Heart right ventricle (tissue), 16 donors: ENCODE measurements around the gene TST. TPM values are rescaled to one million over a fixed set of nuclear protein-coding genes. Genes with fewer than 3 reads are reported as not detected.
A peak's percentile ranks its signal among the peaks of the same experiment; 100 is the strongest.

Experiments
- ATAC-seq, 8 donors: fragments of 200-7000 bp; cut with Tn5 transposase; one replicate each; pipeline ENCODE4 v1.9.1; 2020; ENCODE audit warnings: mild to moderate bottlenecking in 8 of 8, moderate library complexity in 8 of 8, moderate number of reproducible peaks in 1 of 8
- DNase-seq, 2 donors: peaks; one replicate each; pipeline ENCODE4 v3.0.0-alpha.2; 2020
- H3K27ac ChIP-seq, 10 donors: fragments of 200-600 bp; sonication (generic) in 2 of 10; one replicate each; pipeline versions ENCODE4 v1.5.0 to v1.8.0; 2020 to 2022; ENCODE audit warnings: mild to moderate bottlenecking in 3 of 10
- H3K27me3 ChIP-seq, 7 donors: fragments of 200-600 bp; one replicate each; pipeline ENCODE4 v1.8.0; 2021 to 2022; ENCODE audit warnings: mild to moderate bottlenecking in 2 of 7
- H3K36me3 ChIP-seq, 9 donors: fragments of 200-600 bp; sonication (generic) in 1 of 9; one replicate each; pipeline versions ENCODE4 v1.5.0 to v1.8.0; 2020 to 2022; ENCODE audit warnings: mild to moderate bottlenecking in 2 of 9
- H3K4me1 ChIP-seq, 9 donors: fragments of 200-600 bp; sonication (generic) in 1 of 9; one replicate each; pipeline versions ENCODE4 v1.5.0 to v1.8.0; 2020 to 2022; ENCODE audit warnings: mild to moderate bottlenecking in 4 of 9
- H3K4me3 ChIP-seq, 10 donors: fragments of 200-600 bp; sonication (generic) in 2 of 10; one replicate each; pipeline versions ENCODE4 v1.5.0 to v1.8.0; 2020 to 2022; ENCODE audit warnings: mild to moderate bottlenecking in 7 of 10, moderate library complexity in 2 of 10
- H3K9me3 ChIP-seq, 11 donors: fragments of 200-600 bp in 10 of 11; sonication (generic) in 2 of 11; one replicate each; pipeline versions ENCODE4 v1.5.0 to v1.8.0; 2013 to 2022; ENCODE audit warnings: mild to moderate bottlenecking in 2 of 11, control low read depth in 1 of 11, moderate library complexity in 1 of 11
- CTCF ChIP-seq, 9 donors: fragments of 200-600 bp; sonication (generic) in 2 of 9; IDR thresholded peaks; one replicate each; pipeline versions ENCODE4 v1.5.0 to v1.8.0; 2021 to 2022; ENCODE audit warnings: antibody characterized with exemption in 9 of 9, mild to moderate bottlenecking in 5 of 9, moderate library complexity in 1 of 9
- WGBS, 2 donors: extraction: QIAGEN DNeasy Blood & Tissue Kit; methylation state at CpG; one replicate each; pipeline ENCODE4 v1.1.7; 2013; ENCODE audit warnings: inconsistent platforms in 1 of 2; 5-methylcytosine and 5-hydroxymethylcytosine counted together
- intact Hi-C, 10 donors: fragments of 100-400 bp; cut with DNase I; formaldehyde crosslinking; loops; one replicate each; pipeline versions ENCODE4 v1.11.1 to v1.14.2; 2022
- polyA plus RNA-seq, 2 donors: library from polyadenylated mRNA; stranded (reverse); fragments of 200-250 nt; gene quantifications; one replicate each; pipeline ENCODE4 v1.2.3, GENCODE V29; 2013
- total RNA-seq, 10 donors: library from RNA; stranded (reverse); fragmentation: NEBNext Ultra II Directional in 3 of 10; extraction: Animal tissue kit (Norgen Biotek cat#: 25700) in 3 of 10; gene quantifications; one replicate each; pipeline versions ENCODE4 v1.2.1 to v1.2.4, GENCODE V29; 2021 to 2023
- donor health status: Arrhythmogenic right ventricular cardiomyopathy.
- donor health status: ischemic (EF 13 %, LVEDD 7.1; RV severe dilation, severe dysfunction).
- donor health status: healthy with polysubstance abuse.
- donor health status: DM: no; HTN: yes; CAD: no.
- donor health status: DM: no; HTN: no; CAD: no.
- donor health status: ischemic (EF 25% LVEDD 6.9; RV normal size, moderate dysfunction).
- donor health status: ischemic (EF 25% LVEDD 5.7; RV mildly dilated, moderate dysfunction).
- donor health status: healthy.
- donor health status: DM: yes; HTN: yes; CAD: no.
- donor health status: Ischemic cardiomyopathy.
- donor health status: ischemic (EF 35%, LVEDD 5.7; RV mildly dilated, moderate dysfunction).
- donor health status: nonischemic (EF 11% LVEDD 7.7; RV severe dilation, severe dysfunction).
- donor health status: DM: yes; HTN: yes; CAD: no.
- donor health status: PGD.
- donor health status: ischemic (EF 29% LVEDD 5.4; RV normal size, mild dysfunction).
- donor health status: nonischemic (EF 23%, LVEDD 6.1; RV moderate dilation, normal function).

Gene TST
- total and polyA plus RNA-seq, 12 donors = 34.1 to 87.4 (median 50.6) TPM

GRCh38 chr22:37014835-37015586 lies 4.2 kb downstream of the TST start:
- DNase-seq = no peak
- 73 to 75% methylated on average over 12 of the region's 12 CpGs for WGBS, 2 donors

GRCh38 chr22:37014415-37014806 lies 4.8 kb downstream of the TST start:
- H3K27ac ChIP-seq = no peak overlapping the region
- intact Hi-C loops = no loop called here
- WGBS, 2 donors = 84 to 89% methylated on average over 4 of the region's 4 CpGs
- no peak for TF ChIP-seq CTCF (IDR thresholded peaks at IDR 0.05)
- no peak overlapping the region for H3K4me3 ChIP-seq
- no peaks in the 10 kb centered on the region for H3K27me3 ChIP-seq
- H3K4me1 ChIP-seq = peaks cover 10 to 52% (median 38%) of the 10 kb centered on the region in 9 donors
- ATAC-seq (no peak), DNase-seq (no peak)
- H3K36me3 ChIP-seq = peaks cover 0 to 8% (median 0%) of the 10 kb centered on the region in 9 donors
- H3K9me3 ChIP-seq = no peaks in the 10 kb centered on the region

More at GRCh38 chr22:37014835-37015586, 4.2 kb downstream of the TST start:
- ATAC-seq = no peak
- Histone ChIP-seq H3K4me3 (no peak overlapping the region), H3K9me3 (no peaks in the 10 kb centered on the region), H3K36me3 (peaks cover 0 to 8% (median 0%) of the 10 kb centered on the region in 9 donors), H3K27me3 (no peaks in the 10 kb centered on the region), H3K4me1 (peaks cover 10 to 53% (median 38%) of the 10 kb centered on the region in 9 donors), H3K27ac (no peak overlapping the region)
- TF ChIP-seq CTCF (IDR thresholded peaks at IDR 0.05) = no peak
- intact Hi-C loops = no loop called here

- H3K9me3 ChIP-seq = no peaks in the 10 kb centered on the region
- intact Hi-C loops = no loop called here
- DNase-seq (no peak), ATAC-seq (no peak)
- H3K36me3 ChIP-seq = peaks cover 0 to 8% (median 0%) of the 10 kb centered on the region in 9 donors
- H3K4me3 ChIP-seq = no peak overlapping the region
- H3K27ac ChIP-seq = peak overlapping the region in 2 of 10 donors; percentile 46 to 63
- H3K27me3 ChIP-seq = no peaks in the 10 kb centered on the region
- no peak for TF ChIP-seq CTCF (IDR thresholded peaks at IDR 0.05)
- peaks cover 6 to 55% (median 40%) of the 10 kb centered on the region in 9 donors for H3K4me1 ChIP-seq
- WGBS, 2 donors = 76 to 86% methylated on average over 10 of the region's 10 CpGs
Measured at GRCh38 chr22:37012956-37013355, 6.3 kb downstream of the TST start.

- Histone ChIP-seq H3K27me3 (no peaks in the 10 kb centered on the region), H3K4me1 (peaks cover 2 to 55% (median 40%) of the 10 kb centered on the region in 9 donors), H3K36me3 (peaks cover 0 to 8% (median 0%) of the 10 kb centered on the region in 9 donors), H3K27ac (peak overlapping the region in 8 of 10 donors; percentile 20 to 63 (median 39)), H3K4me3 (no peak overlapping the region), H3K9me3 (no peaks in the 10 kb centered on the region)
- ATAC-seq (peak; percentile 21 to 90 (median 74)), DNase-seq (peak; percentile 54 to 58)
- intact Hi-C loops = no loop called here
- WGBS, 2 donors = 76 to 81% methylated on average over 9 of the region's 9 CpGs
- TF ChIP-seq CTCF (IDR thresholded peaks at IDR 0.05) = no peak
Measured at GRCh38 chr22:37012262-37012904, 6.9 kb downstream of the TST start.
